ENCODE data around the gene CIP2A.
A peak's percentile ranks its signal among the peaks of the same experiment; 100 is the strongest.
"Not testable (repeated sequence)": the region's sequence is repeated elsewhere in the genome, so short reads cannot be mapped to it uniquely, and the experiment has no call there.

Gene CIP2A

DNA sequence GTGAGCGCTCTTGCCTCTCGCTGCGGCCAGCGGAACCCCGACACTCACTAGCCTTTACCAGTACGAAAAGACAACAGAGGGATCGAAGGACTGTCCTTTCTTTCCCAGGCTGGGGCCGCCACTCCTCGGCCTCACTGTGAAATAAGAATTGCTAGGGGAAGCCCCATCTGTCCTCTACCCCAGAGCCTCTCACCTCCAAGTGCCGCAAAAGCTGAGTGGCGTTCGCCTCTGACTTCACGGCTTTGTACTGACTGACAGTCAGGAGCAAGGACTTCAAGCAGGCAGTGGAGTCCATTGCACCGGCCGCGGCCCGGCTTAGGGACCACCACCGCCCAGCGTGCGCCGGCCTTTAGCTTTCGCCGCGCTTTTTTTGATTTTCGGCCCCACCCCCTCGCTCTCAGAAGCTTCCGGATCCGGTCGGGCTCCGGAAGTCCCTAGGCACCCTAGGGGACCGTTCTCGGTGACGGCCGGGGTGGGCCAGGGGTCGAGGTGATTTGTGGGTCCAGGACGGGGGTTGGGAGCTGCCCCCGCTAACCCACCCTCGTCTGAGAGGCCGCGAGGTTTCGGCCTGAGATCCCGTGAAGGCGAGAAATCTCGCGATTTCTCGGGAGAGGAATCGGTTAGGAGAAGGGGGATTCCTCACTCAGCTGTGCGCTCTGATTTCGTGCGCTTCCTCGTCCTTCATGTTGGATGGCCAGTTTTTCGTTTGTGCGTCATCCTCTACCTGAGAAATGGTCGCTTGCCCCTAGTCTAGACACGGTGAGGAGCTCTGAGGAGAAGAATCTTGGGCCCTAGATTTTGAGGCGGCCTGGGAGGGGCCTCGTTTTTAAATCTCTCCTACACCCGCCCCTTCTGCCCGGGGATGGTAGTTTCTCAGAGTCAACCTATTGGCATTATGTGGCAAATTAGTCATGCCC is at the start of gene CIP2A, which contains the start of gene DZIP3:
Gene CIP2A (minus strand): TSS at position 358 of the 917 bp plus-strand sequence. CDS start 63 bp downstream, at position 295.
Gene DZIP3 (plus strand): TSS at position 642 of the 917 bp plus-strand sequence. CDS start 15,685 bp downstream, outside the sequence.
- peak; percentile 92 for DNase-seq (ENCODE audit: low read depth, low spot score)

DNA sequence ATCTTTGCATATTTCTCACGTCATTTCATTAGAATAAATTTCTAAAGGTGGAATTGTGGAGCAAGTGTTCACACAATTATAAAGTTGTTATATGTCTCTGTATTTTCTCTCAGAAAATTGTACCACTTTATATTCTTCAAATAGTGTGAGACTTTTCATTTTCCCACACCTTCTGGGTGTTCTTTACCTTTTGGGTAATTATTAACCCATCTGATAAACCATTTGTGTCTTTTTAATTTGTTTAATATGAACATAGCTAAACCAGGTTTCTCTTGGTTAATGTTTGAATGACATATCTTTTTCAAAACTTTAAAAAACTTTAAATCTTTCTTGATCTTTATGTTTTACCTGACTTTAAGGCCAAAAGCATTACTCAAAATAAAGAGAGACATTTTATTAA is 40.7 kb upstream of the CIP2A start:
- no peak for DNase-seq (ENCODE audit: low read depth, low spot score)

DNA sequence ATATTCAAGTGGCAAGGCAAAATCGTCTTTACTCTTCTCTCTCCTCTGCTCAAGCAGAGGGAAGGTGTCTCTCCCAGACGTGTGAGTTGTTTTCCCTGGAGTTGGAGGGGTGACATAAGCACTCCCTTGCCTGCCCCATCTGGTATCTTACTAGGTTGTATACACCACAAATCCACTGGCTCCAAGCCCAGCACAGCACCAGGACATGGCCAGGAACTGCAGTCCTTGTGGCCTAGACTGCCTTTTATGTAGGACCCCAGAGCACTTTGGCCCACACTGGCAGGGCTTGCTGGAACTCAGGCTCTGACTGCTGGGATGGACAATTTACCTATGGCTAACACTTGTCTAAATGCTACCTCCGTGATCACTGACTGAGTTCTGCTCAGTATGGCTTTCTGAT is 34.3 kb upstream of the CIP2A start:
- no peak for DNase-seq (ENCODE audit: low read depth, low spot score)

DNA sequence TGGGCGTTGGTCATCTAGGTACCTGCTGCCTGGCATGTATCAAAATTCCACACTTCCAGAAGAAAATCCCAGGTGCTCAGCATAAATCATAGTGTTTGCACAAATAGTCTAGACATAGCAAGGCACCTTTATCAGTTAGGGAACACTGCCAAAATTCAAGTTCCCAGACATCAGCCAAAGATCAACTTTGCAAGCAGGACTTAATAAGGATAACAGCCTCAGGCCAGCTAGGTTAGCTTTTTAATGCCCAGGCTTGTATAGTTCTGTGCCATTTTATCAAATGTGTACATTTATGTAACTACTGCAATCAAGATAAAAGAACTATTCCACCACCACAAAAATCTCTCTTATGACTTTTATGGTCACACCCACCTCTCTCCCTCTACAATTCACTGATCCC is 31.0 kb upstream of the CIP2A start:
- no peak for DNase-seq (ENCODE audit: low read depth, low spot score)

DNA sequence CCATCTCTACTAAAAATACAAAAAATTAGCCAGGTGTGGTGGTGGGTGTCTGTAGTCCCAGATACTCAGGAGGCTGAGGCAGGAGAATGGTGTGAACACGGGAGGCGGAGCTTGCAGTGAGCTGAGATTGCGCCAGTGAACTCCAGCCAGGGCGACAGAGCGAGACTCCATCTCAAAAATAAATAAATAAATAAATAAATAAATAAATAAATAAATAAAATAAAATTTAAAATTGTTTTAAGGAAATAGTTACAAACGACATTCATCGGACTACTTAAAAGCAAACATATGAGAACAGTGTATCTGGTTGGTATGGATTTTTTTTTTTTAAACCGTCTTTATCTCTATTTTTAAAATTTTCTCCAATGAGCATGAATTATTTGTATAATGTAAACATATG is 26.9 kb upstream of the CIP2A start:
- DNase-seq (ENCODE audit: low read depth, low spot score) = not testable (repeated sequence)

DNA sequence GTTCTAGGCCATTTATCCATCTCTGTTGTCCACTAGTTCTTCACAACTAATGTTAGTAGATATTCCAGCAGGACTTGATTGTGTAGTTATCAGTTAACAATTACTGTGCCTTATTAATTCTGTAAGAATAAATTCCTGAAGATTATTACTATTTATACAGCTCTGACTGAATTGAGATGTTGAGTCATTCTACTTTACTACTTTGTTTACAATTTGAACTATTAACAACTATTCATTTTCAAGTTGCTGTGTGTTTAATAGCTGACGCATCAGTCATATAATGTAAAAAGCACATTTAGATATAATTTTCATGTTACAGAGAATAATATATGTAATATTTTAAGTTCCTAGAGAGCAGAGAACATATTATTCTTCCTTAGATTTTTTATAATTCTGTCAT is 21.4 kb upstream of the CIP2A start:
- no peak for DNase-seq (ENCODE audit: low read depth, low spot score)

DNA sequence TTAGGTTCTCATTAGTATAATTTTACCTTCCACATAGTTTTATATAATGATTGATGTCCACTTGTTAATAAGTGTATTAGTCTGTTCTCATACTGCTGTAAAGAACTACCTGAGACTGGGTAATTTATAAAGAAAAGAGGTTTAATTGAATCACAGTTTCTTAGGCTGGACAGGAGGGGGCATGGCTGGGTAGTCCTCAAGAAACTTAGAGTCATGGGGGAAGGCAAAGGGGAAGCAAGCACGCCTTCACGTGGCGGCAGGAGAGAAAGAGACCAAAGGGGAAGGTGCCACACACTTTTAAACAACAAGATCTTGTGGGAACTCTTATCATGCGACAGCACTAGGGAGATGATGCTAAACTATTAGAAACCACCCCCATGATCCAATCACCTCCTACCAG is 19.5 kb upstream of the CIP2A start:
- DNase-seq (ENCODE audit: low read depth, low spot score) = no peak

DNA sequence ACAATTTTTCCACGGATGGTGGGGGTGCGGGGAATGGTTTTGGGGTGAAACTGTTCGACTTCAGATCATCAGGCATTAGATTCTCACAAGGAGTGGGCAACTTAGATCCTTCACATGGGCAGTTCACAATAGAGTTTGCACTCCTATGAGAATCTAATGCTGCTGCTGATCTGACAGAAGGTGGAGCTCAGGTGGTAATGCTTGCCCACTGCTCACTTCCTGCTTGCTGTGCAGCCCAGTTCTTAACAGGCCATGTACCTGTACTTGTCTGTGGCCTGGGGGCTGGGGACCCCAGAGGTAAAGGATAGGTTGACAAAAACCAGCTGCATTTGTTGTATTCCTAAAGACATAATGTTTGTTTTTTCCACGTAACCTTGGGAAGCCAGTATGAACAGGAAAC is 16.3 kb upstream of the CIP2A start:
- DNase-seq (ENCODE audit: low read depth, low spot score) = no peak

DNA sequence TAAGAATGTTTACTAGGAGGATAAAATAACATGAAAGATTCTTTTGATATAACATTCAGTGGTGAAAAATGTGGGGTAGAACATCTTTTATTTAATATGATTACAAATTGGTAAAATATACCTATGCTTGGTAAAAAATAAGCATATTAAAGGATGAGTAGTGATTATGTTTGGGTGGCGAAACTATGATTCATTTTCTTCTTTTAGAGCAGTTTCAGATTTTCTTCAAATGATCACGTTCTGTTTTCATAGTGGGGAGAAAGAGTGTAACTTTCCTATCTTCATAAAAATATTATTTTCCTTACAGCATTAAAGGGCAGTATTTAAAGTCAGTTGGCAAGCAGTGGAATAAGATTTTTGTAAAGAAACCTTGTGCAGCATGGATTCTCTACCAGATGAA is 15.8 kb upstream of the CIP2A start:
- DNase-seq (ENCODE audit: low read depth, low spot score) = no peak

DNA sequence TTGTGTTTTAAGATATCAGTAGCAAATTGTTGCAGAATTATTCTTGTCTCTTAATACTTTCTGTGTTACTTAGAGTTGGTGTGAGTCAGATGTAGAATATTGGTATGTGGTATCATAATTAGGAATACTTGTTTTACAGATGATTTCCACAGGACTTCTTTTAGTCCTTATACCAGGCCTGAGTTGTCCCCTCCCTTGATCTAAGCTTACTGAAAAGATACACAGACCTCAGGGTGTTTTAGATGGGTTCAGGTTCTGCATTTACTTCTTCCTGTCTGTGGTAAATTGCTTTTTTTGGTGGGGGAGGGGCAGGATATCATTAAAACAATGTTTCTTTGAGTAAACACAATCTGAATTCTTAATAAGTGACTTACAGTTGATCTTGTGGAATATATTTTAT is 14.5 kb upstream of the CIP2A start:
- no peak for DNase-seq (ENCODE audit: low read depth, low spot score)

DNA sequence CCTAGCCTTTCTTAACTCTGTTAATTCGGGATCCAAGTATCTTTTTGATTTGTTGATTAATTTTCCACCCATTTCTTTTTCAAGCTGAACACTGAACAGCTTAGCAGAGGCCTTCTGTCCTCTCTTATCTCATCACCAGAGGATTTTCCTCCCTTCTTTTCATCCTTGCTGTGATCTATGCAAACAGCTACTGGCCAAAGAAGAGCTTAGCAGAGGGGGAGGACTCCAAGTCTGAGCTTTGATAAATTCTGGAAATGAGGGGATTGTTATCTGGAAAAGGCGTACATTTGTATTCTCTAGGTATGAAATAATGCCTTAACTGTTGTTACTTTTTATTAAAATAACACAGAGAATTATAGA is 13.7 kb upstream of the CIP2A start:
- no peak for DNase-seq (ENCODE audit: low read depth, low spot score)

DNA sequence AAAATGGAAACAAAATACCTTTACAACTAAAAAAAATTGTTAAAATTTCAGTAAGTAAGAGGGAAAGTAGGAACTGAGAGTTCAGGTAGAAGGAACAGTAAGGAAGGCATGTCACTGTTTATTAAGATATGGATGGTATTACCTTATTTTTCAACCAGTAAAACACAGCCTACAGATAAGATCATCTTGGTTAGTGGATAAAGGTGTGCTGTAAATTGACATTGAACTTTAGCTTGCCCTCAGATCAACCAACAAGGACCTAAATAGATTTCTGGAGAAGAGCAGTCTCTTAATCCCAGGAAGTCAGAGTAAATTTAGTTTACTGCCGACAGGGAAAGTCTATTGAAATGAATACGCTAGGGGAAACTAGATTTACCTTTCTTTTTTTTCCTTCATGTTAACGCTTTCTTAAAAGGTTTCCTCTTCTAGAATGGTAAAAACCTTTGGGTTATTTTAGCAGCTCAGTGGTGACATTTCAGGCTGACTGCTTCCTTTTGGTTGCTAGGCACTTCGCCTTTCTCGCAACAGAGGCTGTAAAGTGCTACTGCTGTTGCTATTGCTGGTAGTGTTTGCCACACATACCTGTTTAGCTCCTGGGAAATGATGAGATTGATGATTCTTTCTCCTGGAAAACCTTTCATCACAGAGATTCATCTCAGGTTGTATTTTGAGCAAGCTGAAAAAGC is 13.2 kb upstream of the CIP2A start:
- no peak for DNase-seq (ENCODE audit: low read depth, low spot score)

DNA sequence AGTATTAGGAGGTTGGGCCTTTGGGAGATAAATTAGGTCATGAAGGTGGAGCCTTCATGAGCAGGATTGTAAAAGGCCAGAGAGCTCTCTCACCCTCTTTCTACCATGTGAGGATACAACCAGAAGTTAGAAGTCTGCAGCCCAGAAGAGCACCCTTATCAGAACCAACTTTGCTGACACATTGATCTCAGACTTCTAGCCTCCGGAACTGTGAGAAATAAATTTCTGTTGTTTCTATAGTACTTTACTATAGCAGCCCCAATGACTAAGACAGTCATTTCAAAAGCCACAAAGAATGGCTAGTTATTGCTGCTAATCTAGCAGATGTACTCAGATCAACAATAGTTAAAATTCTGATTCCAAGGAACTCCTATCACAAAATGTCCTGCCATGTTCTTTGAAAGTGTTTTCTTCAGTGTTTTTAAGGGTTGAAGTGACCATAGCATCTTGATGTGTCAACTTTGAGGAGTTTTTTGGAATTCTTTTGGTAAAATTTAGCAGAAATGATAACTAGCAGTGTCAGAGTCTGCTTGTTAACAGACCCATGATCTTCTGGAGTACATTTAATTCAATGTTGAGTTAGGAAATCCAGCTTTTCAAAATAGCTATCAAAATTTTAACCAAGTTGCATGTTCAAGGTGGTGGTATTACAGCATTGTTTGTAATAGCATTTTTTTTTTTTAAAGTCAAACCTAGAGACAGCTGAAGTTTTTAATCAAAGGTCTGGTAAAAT is 10.6 kb upstream of the CIP2A start:
- no peak for DNase-seq (ENCODE audit: low read depth, low spot score)

DNA sequence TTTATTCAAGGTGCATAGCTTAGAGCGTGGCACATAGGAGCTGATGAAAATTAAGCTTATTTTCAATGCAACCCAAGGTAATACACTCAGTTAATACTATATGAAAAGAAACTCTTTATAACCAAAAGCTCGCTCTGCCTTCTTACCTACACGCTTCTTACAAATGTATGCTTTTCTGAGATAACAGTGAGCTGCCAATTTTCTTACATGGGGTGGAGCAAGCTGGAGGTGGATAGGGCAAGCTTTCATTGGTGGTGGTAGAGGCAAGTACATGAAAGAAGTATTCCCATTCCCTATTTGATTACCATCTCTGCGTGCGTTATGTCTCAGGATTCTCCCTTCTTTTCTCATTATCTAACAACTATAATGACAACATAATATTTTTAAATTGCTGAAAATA is 9.1 kb upstream of the CIP2A start:
- DNase-seq (ENCODE audit: low read depth, low spot score) = no peak

DNA sequence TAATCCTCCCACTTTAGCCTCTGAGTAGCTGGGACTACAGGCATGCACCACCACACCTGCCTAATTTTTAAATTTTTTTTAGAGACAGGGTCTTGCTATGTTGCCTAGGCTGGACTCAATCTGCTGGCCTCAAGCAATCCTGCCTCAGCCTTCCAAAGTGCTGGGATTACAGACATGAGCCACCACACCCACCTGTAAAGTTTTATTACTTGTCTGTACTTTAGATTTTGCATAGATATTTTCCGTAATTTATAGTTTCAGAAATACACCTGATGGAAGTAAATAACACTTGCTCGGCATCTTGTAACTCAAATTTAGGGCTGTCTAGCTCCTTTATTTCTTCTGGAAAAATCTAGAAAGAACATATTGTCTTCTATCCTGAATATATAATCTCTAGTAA is 6.1 kb upstream of the CIP2A start:
- DNase-seq (ENCODE audit: low read depth, low spot score) = no peak

DNA sequence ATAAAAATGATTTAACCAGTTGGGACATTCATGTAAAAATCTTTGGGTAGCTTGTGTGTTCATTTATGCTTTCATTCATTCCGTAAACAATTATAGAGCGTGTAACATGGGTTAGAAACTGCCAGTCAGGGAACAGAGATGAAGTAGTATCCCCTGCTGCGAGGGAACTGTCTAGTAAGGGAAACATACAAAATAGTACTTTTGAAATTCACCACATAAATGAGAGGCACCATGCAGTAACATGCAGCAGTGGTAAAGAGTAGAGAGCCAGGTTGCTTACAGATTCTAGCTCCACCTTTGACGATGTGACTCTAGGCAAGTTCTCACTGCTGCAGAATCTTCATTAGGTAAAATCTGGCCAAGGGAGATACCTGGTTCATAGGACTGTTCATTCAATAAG is 1.2 kb upstream of the CIP2A start:
- DNase-seq (ENCODE audit: low read depth, low spot score) = no peak

DNA sequence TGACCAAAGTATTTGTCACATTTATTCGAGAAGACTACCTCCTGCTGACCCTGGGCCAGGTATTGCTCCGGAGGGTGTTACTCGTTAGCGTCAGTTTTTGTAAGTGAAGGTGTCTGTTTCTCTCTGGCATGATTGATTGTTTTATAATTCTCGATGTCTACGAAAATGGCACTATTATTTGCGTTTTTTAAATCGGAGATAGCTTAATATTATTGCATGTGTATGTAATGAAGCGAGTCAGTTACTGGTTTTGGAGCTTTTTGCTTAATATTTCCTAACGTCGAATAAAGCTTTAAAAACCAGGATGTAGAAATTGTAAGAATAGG is 723 bp upstream of the CIP2A start:
- DNase-seq (ENCODE audit: low read depth, low spot score) = no peak

DNA sequence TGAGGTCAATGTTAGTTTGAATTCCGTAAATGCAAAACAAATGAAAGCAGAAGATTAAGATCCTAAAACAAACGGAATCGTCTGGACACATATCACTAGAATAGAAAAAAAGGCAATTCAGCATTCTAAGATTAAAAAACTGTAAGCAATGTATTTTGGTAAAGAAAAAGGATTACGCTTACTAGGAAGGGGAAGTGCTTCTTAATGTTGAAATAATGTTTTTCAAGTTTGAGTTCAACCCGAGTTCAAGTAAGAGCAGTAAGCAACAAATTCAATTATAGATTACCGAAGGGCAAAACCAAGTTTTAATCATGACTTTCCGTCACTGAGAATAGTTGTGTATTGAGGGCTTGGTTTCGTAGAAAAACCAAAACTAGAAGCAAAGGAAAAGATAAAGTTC is 637 bp downstream of the CIP2A start:
- DNase-seq (ENCODE audit: low read depth, low spot score) = no peak

DNA sequence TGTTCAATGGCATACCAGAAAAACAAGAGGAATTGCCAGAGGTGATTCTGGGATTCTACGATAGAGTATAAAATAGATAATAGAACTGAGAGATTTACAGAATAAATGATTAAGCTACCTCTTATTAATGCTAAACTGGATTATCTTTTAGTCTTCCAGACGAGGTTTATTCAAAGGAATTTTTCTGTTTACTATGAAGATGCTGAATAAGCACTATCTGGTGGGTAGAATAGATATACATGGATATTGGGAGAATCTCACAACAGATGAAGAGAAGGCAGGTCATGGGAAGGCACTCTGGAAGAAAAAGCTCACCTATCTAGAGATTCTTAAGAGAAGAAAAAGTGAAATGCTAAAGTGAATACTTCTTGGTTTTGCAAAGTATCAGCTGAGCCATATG is 11.2 kb downstream of the CIP2A start:
- no peak for DNase-seq (ENCODE audit: low read depth, low spot score)

DNA sequence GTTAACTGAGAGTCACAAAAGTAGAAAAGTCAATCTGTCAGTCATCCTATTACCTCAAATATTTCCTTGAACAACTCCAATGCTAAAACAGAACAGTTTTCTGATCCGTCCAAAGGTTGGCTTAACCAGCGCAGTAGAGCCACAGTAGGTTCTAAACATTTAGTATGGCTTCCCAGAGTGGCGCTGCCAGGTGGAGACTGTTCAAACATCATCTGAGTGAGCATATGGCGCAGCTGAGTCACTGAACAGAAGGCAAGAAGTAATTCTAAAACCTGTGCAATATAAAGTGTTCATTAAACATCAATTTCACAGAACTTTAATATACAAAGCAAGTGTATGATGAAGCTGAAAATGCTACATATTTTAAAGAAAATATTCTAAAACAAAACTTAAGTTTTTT is 19.9 kb downstream of the CIP2A start:
- no peak for DNase-seq (ENCODE audit: low read depth, low spot score)

DNA sequence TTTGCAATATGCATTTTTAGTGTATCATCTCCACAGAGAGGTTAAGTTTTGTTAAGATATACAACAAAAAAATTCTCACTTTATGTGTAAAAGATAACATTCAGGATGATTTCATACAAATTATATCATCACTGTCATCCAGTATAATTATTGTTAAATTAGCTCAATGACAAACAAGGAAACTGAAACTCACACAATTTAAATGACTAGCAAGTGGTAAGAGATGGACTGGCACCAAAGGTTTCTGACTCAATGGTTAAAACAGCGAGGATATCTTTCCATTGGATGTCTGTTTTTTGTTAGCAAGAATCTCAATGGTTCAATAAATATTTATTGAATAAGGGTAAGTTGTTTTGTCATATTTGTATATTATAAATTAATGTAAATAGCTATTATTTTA is 22.6 kb downstream of the CIP2A start:
- DNase-seq (ENCODE audit: low read depth, low spot score) = no peak

DNA sequence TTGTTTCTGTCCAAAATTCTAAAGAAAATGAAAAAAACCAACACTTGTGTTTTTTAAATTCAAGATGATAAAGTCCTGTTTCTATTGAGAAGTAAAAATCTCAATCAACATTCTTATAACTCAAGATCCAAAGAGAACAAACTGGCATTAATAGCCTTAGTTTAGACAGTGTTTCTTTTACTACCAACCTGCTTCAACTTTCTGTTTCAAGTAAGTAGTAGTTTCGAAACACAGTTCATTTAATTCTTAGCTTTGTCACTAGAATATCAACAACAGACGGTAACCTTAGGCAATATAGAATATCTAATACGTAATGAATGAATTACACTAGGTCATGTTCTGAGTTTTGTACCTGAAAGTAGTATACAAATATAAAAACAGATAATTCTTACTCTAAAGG is 23.7 kb downstream of the CIP2A start:
- DNase-seq (ENCODE audit: low read depth, low spot score) = no peak

DNA sequence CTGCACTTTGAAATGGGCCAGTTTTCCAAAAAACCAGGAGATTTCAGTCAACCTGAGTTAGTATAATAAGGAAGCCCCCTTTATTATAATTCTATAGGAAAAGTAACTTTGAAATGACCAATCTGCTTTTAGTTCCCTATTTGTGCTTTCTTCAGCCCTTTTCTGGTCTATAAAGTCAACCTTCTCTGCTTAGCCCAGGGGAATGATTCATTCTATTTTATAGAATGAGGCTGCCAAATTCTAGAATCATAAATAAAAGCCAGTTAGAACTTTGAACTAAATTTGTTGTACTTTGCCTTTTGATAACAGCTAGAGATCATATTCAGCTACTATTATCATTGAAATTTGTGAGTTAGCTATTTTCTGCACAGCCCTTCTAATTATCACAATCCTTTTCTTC is 24.7 kb downstream of the CIP2A start:
- no peak for DNase-seq (ENCODE audit: low read depth, low spot score)
